Neural progenitor cell (in vitro differentiated cells): ENCODE results near the gene OTUD7B.

Experiments used
- CTCF ChIP-seq: fragments of 200-600 bp; sonication (generic); IDR thresholded peaks from 2 replicates; pipeline ENCODE4 v1.5.1; 2017; ENCODE audit warnings: antibody characterized with exemption, mild to moderate bottlenecking
- EZH2 ChIP-seq: fragments of 200-600 bp; sonication (generic); IDR thresholded peaks from 2 replicates; pipeline ENCODE4 v1.6.1; 2017; ENCODE audit warnings: antibody characterized with exemption, mild to moderate bottlenecking, moderate library complexity

GRCh38 chr1:149925345-149925744 is 85.2 kb downstream of the OTUD7B start:
- TF ChIP-seq CTCF (no peak), EZH2 (no peak)
